PC-3 (cell line): ENCODE measurements around the gene CROCC2. TPM values are rescaled to one million over a fixed set of nuclear protein-coding genes. Genes with fewer than 3 reads are reported as not detected.

Experiments used
- ATAC-seq: fragments of 200-7000 bp; cut with Tn5 transposase; 2 replicates; pipeline ENCODE4 v1.9.1; 2020; ENCODE audit warnings: mild to moderate bottlenecking, moderate library complexity
- BruUV-seq: library from RNA; stranded (reverse); fragments of 400-500 nt; replicated peaks from 2 replicates; lab custom pipeline; 2021; lab: Mats Ljungman, UMichigan
- CTCF ChIA-PET: fragments of 300-600 bp; sonication (Branson Sonifier 250); formaldehyde crosslinking; loops from one replicate; lab custom pipeline; 2022; ENCODE audit warnings: antibody characterized with exemption; lab: Charles Lee
- POLR2A ChIA-PET: fragments of 300-600 bp; sonication (Branson Sonifier 250); formaldehyde crosslinking; loops from one replicate; lab custom pipeline; 2022; ENCODE audit warnings: antibody characterized with exemption; ENCODE audit not compliant: unreplicated experiment; lab: Charles Lee
- DNase-seq: peaks from one replicate; pipeline ENCODE4 v3.0.0-alpha.2; 2015
- H2AFZ ChIP-seq: fragments of 300-600 bp; sonication (generic); 2 replicates; pipeline ENCODE4 v1.6.0; 2016; ENCODE audit warnings: antibody characterized with exemption, low read length
- H3F3A ChIP-seq: fragments of 300-600 bp; sonication (generic); one replicate; pipeline ENCODE4 v1.6.0; 2017; ENCODE audit warnings: antibody characterized with exemption, low read length, control low read depth, mild to moderate bottlenecking; ENCODE audit not compliant: unreplicated experiment
- H3K27ac ChIP-seq: fragments of 300-600 bp; sonication (generic); 2 replicates; pipeline ENCODE4 v1.5.1; 2016; ENCODE audit warnings: mild to moderate bottlenecking, low read length
- H3K27me3 ChIP-seq: fragments of 300-600 bp; sonication (generic); 2 replicates; pipeline ENCODE4 v1.6.1; 2016; ENCODE audit warnings: low read length, mixed read lengths
- H3K36me3 ChIP-seq: fragments of 300-600 bp; sonication (generic); 2 replicates; pipeline ENCODE4 v1.6.1; 2016; ENCODE audit warnings: low read depth, mixed run types, low read length, mixed read lengths
- H3K4me1 ChIP-seq: fragments of 300-600 bp; sonication (generic); 2 replicates; pipeline ENCODE4 v1.5.1; 2016; ENCODE audit warnings: low read length; ENCODE audit not compliant: insufficient read depth
- H3K4me2 ChIP-seq: fragments of 300-600 bp; sonication (generic); 2 replicates; pipeline ENCODE4 v1.6.0; 2016; ENCODE audit warnings: low read length
- H3K4me3 ChIP-seq: fragments of 300-600 bp; sonication (generic); 2 replicates; pipeline ENCODE4 v1.5.1; 2016; ENCODE audit warnings: mild to moderate bottlenecking, low read length, mixed read lengths
- H3K79me2 ChIP-seq: fragments of 300-600 bp; sonication (generic); 2 replicates; pipeline ENCODE4 v1.6.1; 2017; ENCODE audit warnings: low read length, mixed read lengths
- H3K9ac ChIP-seq: fragments of 300-600 bp; sonication (generic); 2 replicates; pipeline ENCODE4 v1.6.0; 2016; ENCODE audit warnings: mild to moderate bottlenecking, low read length
- H3K9me2 ChIP-seq: fragments of 300-600 bp; sonication (generic); replicated peaks from 2 replicates; pipeline ENCODE4 v1.6.1; 2016; ENCODE audit warnings: mixed run types, low read length, mixed read lengths
- H3K9me3 ChIP-seq: fragments of 300-600 bp; sonication (generic); 2 replicates; pipeline ENCODE4 v1.6.1; 2016; ENCODE audit warnings: low read length, mixed read lengths
- H4K20me1 ChIP-seq: fragments of 300-600 bp; sonication (generic); 2 replicates; pipeline ENCODE4 v1.6.1; 2016; ENCODE audit warnings: low read length, mixed read lengths
- EZH2 ChIP-seq: fragments of 300-600 bp; sonication (generic); IDR thresholded peaks from one replicate; pipeline ENCODE4 v1.6.1; 2017; ENCODE audit warnings: antibody characterized with exemption, mild to moderate bottlenecking, low read length; ENCODE audit not compliant: unreplicated experiment
- EZH2phosphoT487 ChIP-seq: fragments of 300-600 bp; sonication (generic); IDR thresholded peaks from 2 replicates; pipeline ENCODE4 v1.6.1; 2018; ENCODE audit warnings: mild to moderate bottlenecking, antibody characterized with exemption, low read length, borderline replicate concordance
- intact Hi-C: fragments of 100-400 bp; cut with micrococcal nuclease; formaldehyde crosslinking; loops from 2 replicates; pipeline ENCODE4 v1.9.0; 2023
- total RNA-seq: library from RNA; depleted of rRNA; stranded (reverse); fragments of >200 nt; gene quantifications from 2 replicates; pipeline ENCODE4 v1.2.3, GENCODE V29; 2014
- TF ChIP-seq, protein P1 (sequence below): fragments of 300-600 bp; sonication (generic); conservative IDR thresholded peaks from 2 replicates; pipeline ENCODE4 v1.5.1; 2017; ENCODE audit warnings: antibody characterized with exemption, low read depth, mild to moderate bottlenecking, low read length

The CROCC2 gene
- total RNA-seq, 1 experiment from 2014 or later, result not detected

DNA sequence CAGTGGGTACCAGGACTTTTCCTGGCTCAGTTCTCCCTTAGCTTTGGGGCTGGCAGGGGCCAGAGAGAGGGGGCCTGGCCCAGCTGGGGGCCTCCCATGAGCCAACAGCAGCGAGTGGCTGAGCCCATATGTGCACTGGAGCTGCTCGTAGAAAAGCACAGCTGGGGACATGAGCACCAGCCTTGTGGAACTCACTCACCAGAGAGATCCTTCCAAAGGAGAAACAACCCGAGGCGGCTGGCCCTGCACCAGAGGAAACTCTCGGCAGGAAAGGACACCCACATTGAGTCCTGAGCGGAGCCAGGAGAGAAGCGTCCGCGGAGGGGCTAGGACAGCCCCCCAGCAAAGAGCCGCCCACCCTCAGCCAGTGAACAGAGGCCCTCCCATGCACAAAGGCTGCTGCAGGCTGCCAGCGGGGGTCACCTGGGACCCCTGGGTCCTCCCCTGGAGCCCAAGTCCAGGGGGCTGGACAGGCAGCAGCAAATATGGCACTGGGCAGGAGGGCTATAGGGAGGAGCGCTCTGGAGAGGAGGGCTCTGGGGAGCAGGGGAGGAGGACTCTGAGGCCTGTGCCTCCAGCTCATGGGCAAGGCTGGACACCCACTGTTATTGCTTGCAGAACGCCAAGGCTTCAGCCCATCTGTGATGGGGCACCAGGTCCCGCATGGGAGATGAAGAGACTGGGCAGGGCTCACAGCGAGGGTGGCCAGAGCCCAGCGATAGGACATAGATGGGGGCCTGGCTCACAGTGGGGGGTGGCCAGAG lies 50.2 kb downstream of the CROCC2 start:
- Histone ChIP-seq H3F3A (no peaks in the 10 kb centered on the region), H3K4me2 (no peak overlapping the region), H3K9ac (no peak overlapping the region), H3K9me2 (no peaks in the 10 kb centered on the region), H3K36me3 (no peaks in the 10 kb centered on the region), H3K27me3 (peaks cover 41% of the 10 kb centered on the region), H2AFZ (no peak overlapping the region), H3K4me3 (no peak overlapping the region), H3K27ac (no peak overlapping the region), H4K20me1 (no peaks in the 10 kb centered on the region), H3K79me2 (no peaks in the 10 kb centered on the region), H3K9me3 (no peaks in the 10 kb centered on the region), H3K4me1 (no peaks in the 10 kb centered on the region)
- no TSS peak for BruUV-seq
- TF ChIP-seq, protein P1, sequence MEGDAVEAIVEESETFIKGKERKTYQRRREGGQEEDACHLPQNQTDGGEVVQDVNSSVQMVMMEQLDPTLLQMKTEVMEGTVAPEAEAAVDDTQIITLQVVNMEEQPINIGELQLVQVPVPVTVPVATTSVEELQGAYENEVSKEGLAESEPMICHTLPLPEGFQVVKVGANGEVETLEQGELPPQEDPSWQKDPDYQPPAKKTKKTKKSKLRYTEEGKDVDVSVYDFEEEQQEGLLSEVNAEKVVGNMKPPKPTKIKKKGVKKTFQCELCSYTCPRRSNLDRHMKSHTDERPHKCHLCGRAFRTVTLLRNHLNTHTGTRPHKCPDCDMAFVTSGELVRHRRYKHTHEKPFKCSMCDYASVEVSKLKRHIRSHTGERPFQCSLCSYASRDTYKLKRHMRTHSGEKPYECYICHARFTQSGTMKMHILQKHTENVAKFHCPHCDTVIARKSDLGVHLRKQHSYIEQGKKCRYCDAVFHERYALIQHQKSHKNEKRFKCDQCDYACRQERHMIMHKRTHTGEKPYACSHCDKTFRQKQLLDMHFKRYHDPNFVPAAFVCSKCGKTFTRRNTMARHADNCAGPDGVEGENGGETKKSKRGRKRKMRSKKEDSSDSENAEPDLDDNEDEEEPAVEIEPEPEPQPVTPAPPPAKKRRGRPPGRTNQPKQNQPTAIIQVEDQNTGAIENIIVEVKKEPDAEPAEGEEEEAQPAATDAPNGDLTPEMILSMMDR, result no peak
- TF ChIP-seq EZH2 (no peak), EZH2phosphoT487 (no peak)
- DNase-seq (no peak), ATAC-seq (no peak)
- intact Hi-C loops, result no loop called here
- POLR2A ChIA-PET, result no interaction called here
- CTCF ChIA-PET, result no interaction called here

DNA sequence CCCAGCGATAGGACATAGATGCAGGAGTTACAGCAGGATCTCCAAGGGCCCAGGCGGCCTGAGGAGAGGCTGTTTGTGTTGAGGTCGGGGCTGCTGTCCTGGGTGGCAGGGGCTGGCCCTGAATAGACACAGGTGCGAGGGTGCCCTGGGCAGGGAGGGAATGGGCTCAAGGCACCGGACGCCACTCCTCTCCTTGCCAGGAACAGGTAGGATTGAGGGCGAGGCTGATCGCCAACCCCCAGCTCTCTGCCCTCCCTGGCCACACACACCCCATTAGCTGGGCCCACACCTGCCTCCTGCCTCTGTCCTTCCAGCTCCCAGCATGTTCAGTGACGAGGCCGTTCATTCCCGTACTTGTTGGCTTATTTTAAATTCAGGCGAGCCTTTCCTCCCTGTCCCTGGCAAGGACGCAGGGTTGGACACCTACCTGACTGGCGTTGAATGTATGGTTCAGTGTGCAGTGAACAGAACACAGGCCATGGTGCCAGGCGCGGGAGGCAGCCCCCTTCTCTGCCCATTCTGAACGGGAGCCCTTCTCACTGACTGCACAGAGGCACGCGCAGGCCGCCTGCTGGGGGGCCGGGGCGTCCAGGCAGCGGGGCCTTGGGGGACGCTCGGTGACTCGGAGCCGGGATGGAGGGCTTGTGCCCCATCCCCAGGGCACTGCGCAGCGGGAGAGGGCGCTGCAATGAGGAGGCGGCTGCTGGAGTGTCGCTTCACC lies 51.0 kb downstream of the CROCC2 start:
- Histone ChIP-seq H3K9me3 (no peaks in the 10 kb centered on the region), H3K9ac (no peak overlapping the region), H3K27ac (no peak overlapping the region), H3K9me2 (no peaks in the 10 kb centered on the region), H3K79me2 (no peaks in the 10 kb centered on the region), H3K4me3 (no peak overlapping the region), H4K20me1 (no peaks in the 10 kb centered on the region), H3F3A (no peaks in the 10 kb centered on the region), H3K27me3 (peaks cover 37% of the 10 kb centered on the region), H3K4me2 (no peak overlapping the region), H2AFZ (no peak overlapping the region), H3K36me3 (no peaks in the 10 kb centered on the region), H3K4me1 (no peaks in the 10 kb centered on the region)
- intact Hi-C loops, result no loop called here
- ChIA-PET CTCF (no interaction called here), POLR2A (no interaction called here)
- TF ChIP-seq EZH2 (no peak), EZH2phosphoT487 (no peak)
- TF ChIP-seq, protein P1, result no peak
- BruUV-seq, result no TSS peak
- ATAC-seq, result no peak
- DNase-seq, result no peak
